BLaER1 (cell line): ENCODE results near the gene TSPAN33.
A peak's percentile ranks its signal among the peaks of the same experiment; 100 is the strongest.

ENCODE experiments used
- H3K27ac ChIP-seq: shearing (Covaris generic); formaldehyde crosslinking; 2 replicates; pipeline ENCODE4 v1.8.1; 2022
- H3K27me3 ChIP-seq: shearing (Covaris generic); formaldehyde crosslinking; 2 replicates; pipeline ENCODE4 v1.8.1; 2022
- H3K36me3 ChIP-seq: shearing (Covaris generic); formaldehyde crosslinking; 2 replicates; pipeline ENCODE4 v1.8.1; 2022
- H3K4me1 ChIP-seq: shearing (Covaris generic); formaldehyde crosslinking; 2 replicates; pipeline ENCODE4 v1.8.1; 2022
- H3K4me2 ChIP-seq: shearing (Covaris generic); formaldehyde crosslinking; 2 replicates; pipeline ENCODE4 v1.8.1; 2022
- H3K4me3 ChIP-seq: shearing (Covaris generic); formaldehyde crosslinking; 2 replicates; pipeline ENCODE4 v1.8.1; 2022
- H3K9ac ChIP-seq: shearing (Covaris generic); formaldehyde crosslinking; 2 replicates; pipeline ENCODE4 v1.8.1; 2022
- H3K9me3 ChIP-seq: shearing (Covaris generic); formaldehyde crosslinking; 2 replicates; pipeline ENCODE4 v1.8.1; 2022
- H4K20me1 ChIP-seq: shearing (Covaris generic); formaldehyde crosslinking; 2 replicates; pipeline ENCODE4 v1.8.1; 2022
- Cebpa-rat ChIP-seq: shearing (Covaris generic); IDR thresholded peaks from 2 replicates; pipeline ENCODE4 v1.8.1; 2022

The TSPAN33 gene

GRCh38 chr7:129157651-129158050, 13.1 kb downstream of the TSPAN33 start:
- no peak for TF ChIP-seq Cebpa-rat
- Histone ChIP-seq H3K4me2 (no peak overlapping the region), H3K9me3 (no peaks in the 10 kb centered on the region), H3K27ac (no peak overlapping the region), H3K4me1 (peaks cover 29% of the 10 kb centered on the region), H4K20me1 (peaks cover 38% of the 10 kb centered on the region), H3K27me3 (no peaks in the 10 kb centered on the region), H3K4me3 (no peak overlapping the region), H3K36me3 (no peaks in the 10 kb centered on the region), H3K9ac (no peak overlapping the region)

DNA sequence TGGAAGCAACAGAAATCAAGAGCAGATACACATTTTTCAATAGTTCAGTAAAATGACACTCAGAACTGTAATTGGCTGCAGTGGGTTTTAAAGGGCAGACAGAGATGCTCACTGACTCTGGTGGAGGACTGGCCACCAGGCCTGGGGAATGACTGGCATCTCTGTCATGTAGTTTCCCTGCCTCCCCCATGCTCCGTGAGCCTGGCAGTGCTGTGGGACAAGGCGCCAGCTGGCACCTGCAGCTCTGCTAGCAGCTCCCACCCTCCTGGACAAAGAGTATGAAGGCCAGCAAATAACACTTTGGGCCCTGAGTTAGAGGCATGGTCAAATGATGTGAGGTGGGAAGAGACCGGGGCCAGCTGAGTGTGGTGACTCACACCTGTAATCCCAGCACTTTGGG, 15.0 kb downstream of the TSPAN33 start:
- H3K4me1 ChIP-seq = peaks cover 40% of the 10 kb centered on the region
- no peaks in the 10 kb centered on the region for H3K9me3 ChIP-seq
- peaks cover 5% of the 10 kb centered on the region for H3K36me3 ChIP-seq
- no peak overlapping the region for H3K4me3 ChIP-seq
- H4K20me1 ChIP-seq = peaks cover 38% of the 10 kb centered on the region
- H3K27me3 ChIP-seq = no peaks in the 10 kb centered on the region
- no peak overlapping the region for H3K9ac ChIP-seq
- no peak overlapping the region for H3K4me2 ChIP-seq
- TF ChIP-seq Cebpa-rat = no peak
- H3K27ac ChIP-seq = no peak overlapping the region

- TF ChIP-seq Cebpa-rat = no peak
- Histone ChIP-seq H3K27me3 (no peaks in the 10 kb centered on the region), H3K4me3 (no peak overlapping the region), H3K36me3 (peaks cover 13% of the 10 kb centered on the region), H3K4me1 (peaks cover 40% of the 10 kb centered on the region), H3K9ac (no peak overlapping the region), H3K4me2 (no peak overlapping the region), H4K20me1 (peaks cover 38% of the 10 kb centered on the region), H3K9me3 (no peaks in the 10 kb centered on the region), H3K27ac (no peak overlapping the region)
Observed at GRCh38 chr7:129160161-129160905, 15.8 kb downstream of the TSPAN33 start.

DNA sequence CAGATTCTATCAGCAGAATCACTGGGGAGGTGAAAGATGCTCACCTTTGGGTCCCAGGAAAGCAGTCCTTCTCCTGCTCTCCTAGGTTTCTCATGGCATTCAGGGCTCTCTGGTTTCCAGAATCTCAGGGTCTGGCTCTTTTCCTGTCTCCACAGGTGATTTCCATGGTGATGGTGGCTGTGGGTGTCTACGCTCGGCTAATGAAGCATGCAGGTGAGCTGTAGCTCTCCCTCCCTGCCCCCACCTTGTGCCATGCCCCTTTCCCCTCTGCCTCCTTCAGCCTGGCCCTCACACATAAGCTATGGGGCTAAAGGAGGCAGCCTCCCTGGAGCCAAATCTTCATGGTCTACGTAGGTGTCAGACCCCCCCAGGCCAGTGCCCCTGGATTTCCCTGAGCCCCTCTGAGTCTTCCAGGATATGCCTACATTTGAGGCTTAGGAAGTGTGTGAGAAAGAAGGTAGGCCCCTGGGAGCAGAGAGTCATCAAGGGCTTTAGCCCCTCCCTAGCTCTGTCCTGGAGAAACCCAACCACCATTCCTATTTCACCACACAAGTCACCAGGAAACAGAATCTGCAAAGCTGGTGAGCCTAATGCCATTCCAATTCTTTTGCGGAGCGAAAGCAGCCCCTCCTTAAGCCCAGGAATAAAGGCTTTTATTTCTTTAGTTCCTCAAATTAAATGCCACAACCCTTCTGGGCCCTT, 17.2 kb downstream of the TSPAN33 start:
- Histone ChIP-seq H4K20me1 (peaks cover 38% of the 10 kb centered on the region), H3K27ac (peak overlapping the region; percentile 62), H3K4me3 (no peak overlapping the region), H3K4me1 (peaks cover 40% of the 10 kb centered on the region), H3K9me3 (no peaks in the 10 kb centered on the region), H3K4me2 (peak overlapping the region; percentile 81), H3K27me3 (no peaks in the 10 kb centered on the region), H3K9ac (no peak overlapping the region), H3K36me3 (peaks cover 25% of the 10 kb centered on the region)
- TF ChIP-seq Cebpa-rat = no peak

DNA sequence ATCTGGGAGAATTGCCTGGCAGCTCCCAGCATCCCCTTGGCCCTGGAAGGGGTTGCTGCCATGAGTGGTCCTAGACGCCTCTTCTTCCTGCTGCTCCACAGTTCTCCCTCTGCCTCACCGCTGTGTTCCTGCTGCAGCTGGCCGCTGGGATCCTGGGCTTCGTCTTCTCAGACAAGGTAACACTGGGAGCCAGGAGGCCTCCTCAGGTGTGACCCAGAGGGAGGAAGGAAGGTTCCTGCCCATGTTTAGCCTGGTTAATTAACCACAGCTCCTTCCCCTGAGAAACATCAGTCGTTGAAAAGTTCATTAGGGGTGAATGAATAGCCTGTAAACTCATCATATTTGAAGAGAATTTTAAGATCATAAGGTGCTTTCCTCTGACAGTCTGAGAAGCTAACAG, 18.2 kb downstream of the TSPAN33 start:
- Histone ChIP-seq H3K4me2 (peak overlapping the region; percentile 81), H3K9me3 (no peaks in the 10 kb centered on the region), H3K4me1 (peaks cover 40% of the 10 kb centered on the region), H3K36me3 (peaks cover 36% of the 10 kb centered on the region), H3K9ac (no peak overlapping the region), H3K4me3 (no peak overlapping the region), H3K27ac (peak overlapping the region; percentile 62; the same call in 1 of the 2 replicates), H4K20me1 (peaks cover 32% of the 10 kb centered on the region), H3K27me3 (peaks cover 5% of the 10 kb centered on the region; the same call in 1 of the 2 replicates)
- TF ChIP-seq Cebpa-rat = no peak

GRCh38 chr7:129163875-129164544, 19.5 kb downstream of the TSPAN33 start:
- H3K36me3 ChIP-seq = peaks cover 49% of the 10 kb centered on the region
- H3K4me1 ChIP-seq = peaks cover 45% of the 10 kb centered on the region
- no peaks in the 10 kb centered on the region for H3K9me3 ChIP-seq
- no peak overlapping the region for H3K4me3 ChIP-seq
- H4K20me1 ChIP-seq = peaks cover 32% of the 10 kb centered on the region
- H3K4me2 ChIP-seq = peak overlapping the region; percentile 3; the same call in 1 of the 2 replicates
- peaks cover 17% of the 10 kb centered on the region for H3K27me3 ChIP-seq
- H3K27ac ChIP-seq = no peak overlapping the region
- no peak overlapping the region for H3K9ac ChIP-seq
- TF ChIP-seq Cebpa-rat = no peak

- Histone ChIP-seq H3K9ac (no peak overlapping the region), H3K4me2 (no peak overlapping the region), H3K27ac (no peak overlapping the region), H4K20me1 (peaks cover 8% of the 10 kb centered on the region; the same call in 1 of the 2 replicates), H3K9me3 (no peaks in the 10 kb centered on the region), H3K4me3 (no peak overlapping the region), H3K4me1 (peaks cover 35% of the 10 kb centered on the region), H3K36me3 (peaks cover 49% of the 10 kb centered on the region), H3K27me3 (peaks cover 36% of the 10 kb centered on the region)
- TF ChIP-seq Cebpa-rat = no peak
Observed at GRCh38 chr7:129166745-129167144, 22.2 kb downstream of the TSPAN33 start.

GRCh38 chr7:129167817-129168216, 23.3 kb downstream of the TSPAN33 start:
- H3K9ac ChIP-seq = no peak overlapping the region
- no peak overlapping the region for H3K4me3 ChIP-seq
- H3K4me1 ChIP-seq = peaks cover 24% of the 10 kb centered on the region
- H4K20me1 ChIP-seq = no peaks in the 10 kb centered on the region
- H3K27me3 ChIP-seq = peaks cover 36% of the 10 kb centered on the region
- peaks cover 49% of the 10 kb centered on the region for H3K36me3 ChIP-seq
- TF ChIP-seq Cebpa-rat = no peak
- H3K4me2 ChIP-seq = no peak overlapping the region
- no peaks in the 10 kb centered on the region for H3K9me3 ChIP-seq
- H3K27ac ChIP-seq = no peak overlapping the region

DNA sequence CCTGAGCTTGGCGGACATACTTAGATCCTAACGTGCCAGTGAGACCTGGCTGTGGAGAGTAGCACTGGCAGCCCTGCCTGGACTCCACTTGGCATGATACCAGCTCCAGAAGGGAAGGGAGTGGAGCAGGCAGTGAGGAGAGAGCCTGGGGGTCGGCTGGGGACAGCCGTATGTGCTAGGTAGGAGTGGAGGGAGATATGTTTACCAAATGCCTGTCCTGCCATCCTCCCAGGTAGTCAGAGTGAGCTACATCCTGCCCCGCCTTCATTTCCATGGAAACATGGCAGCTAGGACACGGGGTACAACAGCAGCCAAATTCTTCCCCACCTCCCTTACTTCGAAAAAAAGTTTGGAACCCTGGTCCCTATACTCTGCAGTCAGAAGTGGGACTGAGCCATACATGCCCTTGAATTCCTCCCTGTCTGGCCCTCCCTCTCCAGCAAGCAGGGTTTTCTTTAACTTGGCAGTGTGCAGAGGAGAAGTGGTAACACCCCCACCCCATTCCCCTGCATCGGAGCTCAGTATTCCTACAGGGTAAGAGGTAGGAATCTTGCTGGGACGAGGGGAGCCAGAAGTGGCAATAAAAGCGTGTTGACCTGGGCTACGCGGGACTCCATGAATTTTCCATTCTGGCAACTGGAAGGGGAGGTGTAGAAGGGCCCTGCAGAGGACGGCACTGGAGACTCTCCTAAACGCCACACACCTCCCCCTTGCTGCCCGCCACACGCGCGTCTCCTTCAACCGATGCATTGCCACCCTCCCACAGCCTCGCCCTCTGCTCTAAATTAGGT, 23.9 kb downstream of the TSPAN33 start:
- H3K36me3 ChIP-seq = peaks cover 49% of the 10 kb centered on the region
- H3K9me3 ChIP-seq = no peaks in the 10 kb centered on the region
- no peak overlapping the region; the same call in 1 of the 2 replicates for H3K9ac ChIP-seq
- peaks cover 36% of the 10 kb centered on the region for H3K27me3 ChIP-seq
- peaks cover 18% of the 10 kb centered on the region for H3K4me1 ChIP-seq
- no peak for TF ChIP-seq Cebpa-rat
- H3K4me2 ChIP-seq = peak overlapping the region; percentile 77
- H3K27ac ChIP-seq = no peak overlapping the region
- H3K4me3 ChIP-seq = no peak overlapping the region
- H4K20me1 ChIP-seq = no peaks in the 10 kb centered on the region
